DND-41 (cell line): ENCODE results near the gene MALL.
"Not testable (repeated sequence)": the region's sequence is repeated elsewhere in the genome, so short reads cannot be mapped to it uniquely, and the experiment has no call there.

Experiments used
- EZH2 ChIP-seq: IDR thresholded peaks from 3 replicates; pipeline ENCODE4 v1.6.1; 2012; ENCODE audit warnings: borderline replicate concordance, low read depth, mild to moderate bottlenecking, moderate library complexity, low read length, inconsistent platforms; ENCODE audit not compliant: severe bottlenecking
- TF ChIP-seq, protein P1 (sequence below): IDR thresholded peaks from 2 replicates; pipeline ENCODE4 v1.5.1; 2012; ENCODE audit warnings: borderline replicate concordance, low read length, moderate library complexity, mild to moderate bottlenecking; ENCODE audit not compliant: poor library complexity, severe bottlenecking; ENCODE audit errors: extremely low read depth

GRCh38 chr2:110154188-110154587 lies 38.6 kb upstream of the MALL start:
- not testable (repeated sequence) for TF ChIP-seq EZH2
- TF ChIP-seq, protein P1, sequence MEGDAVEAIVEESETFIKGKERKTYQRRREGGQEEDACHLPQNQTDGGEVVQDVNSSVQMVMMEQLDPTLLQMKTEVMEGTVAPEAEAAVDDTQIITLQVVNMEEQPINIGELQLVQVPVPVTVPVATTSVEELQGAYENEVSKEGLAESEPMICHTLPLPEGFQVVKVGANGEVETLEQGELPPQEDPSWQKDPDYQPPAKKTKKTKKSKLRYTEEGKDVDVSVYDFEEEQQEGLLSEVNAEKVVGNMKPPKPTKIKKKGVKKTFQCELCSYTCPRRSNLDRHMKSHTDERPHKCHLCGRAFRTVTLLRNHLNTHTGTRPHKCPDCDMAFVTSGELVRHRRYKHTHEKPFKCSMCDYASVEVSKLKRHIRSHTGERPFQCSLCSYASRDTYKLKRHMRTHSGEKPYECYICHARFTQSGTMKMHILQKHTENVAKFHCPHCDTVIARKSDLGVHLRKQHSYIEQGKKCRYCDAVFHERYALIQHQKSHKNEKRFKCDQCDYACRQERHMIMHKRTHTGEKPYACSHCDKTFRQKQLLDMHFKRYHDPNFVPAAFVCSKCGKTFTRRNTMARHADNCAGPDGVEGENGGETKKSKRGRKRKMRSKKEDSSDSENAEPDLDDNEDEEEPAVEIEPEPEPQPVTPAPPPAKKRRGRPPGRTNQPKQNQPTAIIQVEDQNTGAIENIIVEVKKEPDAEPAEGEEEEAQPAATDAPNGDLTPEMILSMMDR = not testable (repeated sequence)
